OCI-LY1 (cell line): ENCODE results near the gene KRTAP5-1.
"Not testable (repeated sequence)": the region's sequence is repeated elsewhere in the genome, so short reads cannot be mapped to it uniquely, and the experiment has no call there.

Experiments
- H2AFZ ChIP-seq: fragments of 200-600 bp; sonication (generic), shearing (Covaris generic); 2 replicates; pipeline ENCODE4 v1.6.0; 2014; ENCODE audit warnings: antibody characterized with exemption, mild to moderate bottlenecking, low read length
- H3F3A ChIP-seq: fragments of 200-600 bp; sonication (generic), shearing (Covaris generic); 2 replicates; pipeline ENCODE4 v1.6.0; 2014; ENCODE audit warnings: mild to moderate bottlenecking, antibody characterized with exemption, low read length, moderate library complexity; ENCODE audit not compliant: insufficient read depth
- H3K27ac ChIP-seq: fragments of 200-600 bp; sonication (generic); 2 replicates; pipeline ENCODE4 v1.5.1; 2014; ENCODE audit warnings: low read length, mixed run types, mild to moderate bottlenecking, low read depth; ENCODE audit not compliant: poor library complexity, severe bottlenecking
- H3K27me3 ChIP-seq: fragments of 200-600 bp; sonication (generic); 2 replicates; pipeline ENCODE4 v1.6.0; 2014; ENCODE audit warnings: antibody characterized with exemption, mild to moderate bottlenecking, low read length, moderate library complexity; ENCODE audit not compliant: insufficient read depth
- H3K36me3 ChIP-seq: fragments of 200-600 bp; sonication (generic); 2 replicates; pipeline ENCODE4 v1.6.1; 2014; ENCODE audit warnings: mild to moderate bottlenecking, antibody characterized with exemption, low read length, moderate library complexity, mixed read lengths; ENCODE audit not compliant: insufficient read depth
- H3K4me1 ChIP-seq: fragments of 200-600 bp; sonication (generic); 2 replicates; pipeline ENCODE4 v1.5.1; 2014; ENCODE audit warnings: mild to moderate bottlenecking, low read length, moderate library complexity; ENCODE audit not compliant: insufficient read depth, severe bottlenecking
- H3K4me2 ChIP-seq: fragments of 200-600 bp; sonication (generic), shearing (Covaris generic); 2 replicates; pipeline ENCODE4 v1.6.1; 2014; ENCODE audit warnings: low read length
- H3K4me3 ChIP-seq: fragments of 200-600 bp; sonication (generic); 2 replicates; pipeline ENCODE4 v1.5.1; 2014; ENCODE audit warnings: low read length, low read depth, mild to moderate bottlenecking, mixed read lengths; ENCODE audit not compliant: poor library complexity, severe bottlenecking
- H3K79me2 ChIP-seq: fragments of 200-600 bp; shearing (Covaris generic); 2 replicates; pipeline ENCODE4 v1.6.1; 2016; ENCODE audit warnings: mixed run types, low read length, mixed read lengths; ENCODE audit not compliant: insufficient read depth
- H3K9ac ChIP-seq: fragments of 200-600 bp; sonication (generic), shearing (Covaris generic); 2 replicates; pipeline ENCODE4 v1.6.1; 2014; ENCODE audit warnings: mild to moderate bottlenecking, low read length, mixed read lengths
- H3K9me2 ChIP-seq: fragments of 200-600 bp; sonication (generic), shearing (Covaris generic); 2 replicates; pipeline ENCODE4 v1.6.1; 2014; ENCODE audit warnings: low read depth, mild to moderate bottlenecking, low read length, mixed read lengths
- H3K9me3 ChIP-seq: fragments of 200-600 bp; shearing (Covaris generic); 2 replicates; pipeline ENCODE4 v1.6.1; 2014; ENCODE audit warnings: low read length, mixed read lengths
- H4K20me1 ChIP-seq: fragments of 200-600 bp; sonication (generic), shearing (Covaris generic); 2 replicates; pipeline ENCODE4 v1.6.0; 2016; ENCODE audit warnings: mild to moderate bottlenecking, low read length; ENCODE audit not compliant: insufficient read depth
- EZH2 ChIP-seq: fragments of 200-600 bp; sonication (generic), shearing (Covaris generic); IDR thresholded peaks from 2 replicates; pipeline ENCODE4 v1.8.0; 2017; ENCODE audit warnings: borderline replicate concordance, mixed run types, mild to moderate bottlenecking, antibody characterized with exemption, low read length, moderate library complexity, mixed read lengths
- TF ChIP-seq, protein P1 (sequence below): fragments of 200-600 bp; sonication (generic), shearing (Covaris generic); IDR thresholded peaks from 2 replicates; pipeline ENCODE4 v1.5.1; 2017; ENCODE audit warnings: mild to moderate bottlenecking, antibody characterized with exemption, low read length, moderate library complexity, mixed read lengths

Gene KRTAP5-1

DNA sequence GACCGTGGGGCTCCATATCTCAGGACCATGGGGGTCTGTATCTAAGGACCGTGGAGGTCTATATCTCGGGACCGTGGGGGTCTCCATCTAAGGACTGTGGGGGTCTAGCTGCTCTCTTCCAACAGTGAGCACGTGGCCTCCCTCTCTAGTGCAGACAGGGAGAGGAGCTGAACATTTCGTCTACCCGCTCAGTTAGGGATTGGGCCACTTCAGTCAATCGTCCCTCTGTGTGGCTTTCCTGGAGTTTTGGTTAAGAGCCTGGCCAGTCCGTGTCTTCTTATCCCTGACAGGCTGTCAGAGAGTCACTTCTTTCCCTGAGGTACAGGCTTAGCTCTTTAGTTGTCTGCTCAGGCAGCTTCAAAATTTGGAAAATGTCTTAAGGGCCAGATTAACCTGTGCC is 3.1 kb downstream of the KRTAP5-1 start:
- no peak overlapping the region for H2AFZ ChIP-seq
- no peaks in the 10 kb centered on the region for H3F3A ChIP-seq
- H3K79me2 ChIP-seq: no peaks in the 10 kb centered on the region
- no peak overlapping the region for H3K4me3 ChIP-seq
- H3K4me1 ChIP-seq: no peaks in the 10 kb centered on the region
- H3K9me3 ChIP-seq: no peaks in the 10 kb centered on the region
- no peak for TF ChIP-seq EZH2
- TF ChIP-seq, protein P1, sequence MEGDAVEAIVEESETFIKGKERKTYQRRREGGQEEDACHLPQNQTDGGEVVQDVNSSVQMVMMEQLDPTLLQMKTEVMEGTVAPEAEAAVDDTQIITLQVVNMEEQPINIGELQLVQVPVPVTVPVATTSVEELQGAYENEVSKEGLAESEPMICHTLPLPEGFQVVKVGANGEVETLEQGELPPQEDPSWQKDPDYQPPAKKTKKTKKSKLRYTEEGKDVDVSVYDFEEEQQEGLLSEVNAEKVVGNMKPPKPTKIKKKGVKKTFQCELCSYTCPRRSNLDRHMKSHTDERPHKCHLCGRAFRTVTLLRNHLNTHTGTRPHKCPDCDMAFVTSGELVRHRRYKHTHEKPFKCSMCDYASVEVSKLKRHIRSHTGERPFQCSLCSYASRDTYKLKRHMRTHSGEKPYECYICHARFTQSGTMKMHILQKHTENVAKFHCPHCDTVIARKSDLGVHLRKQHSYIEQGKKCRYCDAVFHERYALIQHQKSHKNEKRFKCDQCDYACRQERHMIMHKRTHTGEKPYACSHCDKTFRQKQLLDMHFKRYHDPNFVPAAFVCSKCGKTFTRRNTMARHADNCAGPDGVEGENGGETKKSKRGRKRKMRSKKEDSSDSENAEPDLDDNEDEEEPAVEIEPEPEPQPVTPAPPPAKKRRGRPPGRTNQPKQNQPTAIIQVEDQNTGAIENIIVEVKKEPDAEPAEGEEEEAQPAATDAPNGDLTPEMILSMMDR: no peak
- no peaks in the 10 kb centered on the region for H3K9me2 ChIP-seq
- H3K9ac ChIP-seq: no peak overlapping the region
- H4K20me1 ChIP-seq: no peaks in the 10 kb centered on the region
- no peaks in the 10 kb centered on the region for H3K36me3 ChIP-seq
- no peak overlapping the region for H3K27ac ChIP-seq
- no peak overlapping the region for H3K4me2 ChIP-seq
- no peaks in the 10 kb centered on the region; the same call in 1 of the 2 replicates for H3K27me3 ChIP-seq

DNA sequence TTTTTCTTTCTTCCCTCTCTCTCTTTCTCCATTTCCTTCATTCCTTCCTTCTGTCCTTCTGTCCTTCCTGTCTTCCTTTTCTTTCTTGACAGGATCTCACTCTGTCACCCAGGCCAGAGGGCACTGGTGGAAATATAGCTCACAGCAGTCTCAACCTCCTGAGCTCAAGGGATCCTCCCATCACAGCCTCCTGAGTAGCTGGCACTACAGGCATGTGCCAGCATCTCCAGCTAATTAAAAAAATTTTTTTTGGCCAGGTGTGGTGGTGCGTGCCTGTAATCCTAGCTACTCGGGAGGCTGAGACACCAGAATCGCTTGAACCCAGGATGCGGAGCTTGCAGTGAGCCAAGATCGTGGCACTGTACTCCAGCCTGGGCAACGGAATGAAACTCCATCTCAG is 8.3 kb downstream of the KRTAP5-1 start:
- Histone ChIP-seq H2AFZ (no peak overlapping the region), H3K27ac (no peak overlapping the region), H3F3A (no peaks in the 10 kb centered on the region), H4K20me1 (no peaks in the 10 kb centered on the region), H3K4me1 (peaks cover 8% of the 10 kb centered on the region), H3K9me2 (no peaks in the 10 kb centered on the region), H3K27me3 (no peaks in the 10 kb centered on the region; the same call in 1 of the 2 replicates), H3K4me2 (no peak overlapping the region), H3K79me2 (no peaks in the 10 kb centered on the region), H3K4me3 (no peak overlapping the region), H3K9me3 (no peaks in the 10 kb centered on the region), H3K36me3 (no peaks in the 10 kb centered on the region), H3K9ac (no peak overlapping the region)
- TF ChIP-seq EZH2: no peak
- TF ChIP-seq, protein P1: no peak

DNA sequence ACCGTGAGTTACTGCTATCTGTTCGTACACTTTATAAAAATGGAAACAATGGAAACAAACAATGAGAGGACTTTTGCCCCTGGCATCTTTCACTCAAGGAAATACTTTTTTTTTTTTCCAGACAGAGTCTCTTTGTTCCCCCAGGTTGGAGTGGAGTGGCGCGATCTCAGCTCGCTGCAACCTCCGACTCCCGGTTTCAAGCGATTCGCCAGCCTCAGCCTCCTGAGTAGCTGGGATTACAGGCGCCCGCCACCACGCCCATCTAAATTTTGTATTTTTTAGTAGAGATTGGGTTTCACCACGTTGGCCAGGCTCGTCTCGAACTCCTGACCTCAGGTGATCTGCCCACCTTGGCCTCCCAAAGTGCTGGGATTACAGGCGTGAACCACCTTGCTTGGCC is 9.3 kb downstream of the KRTAP5-1 start:
- not testable (repeated sequence) for H2AFZ ChIP-seq, H3F3A ChIP-seq, H3K4me2 ChIP-seq, H3K4me1 ChIP-seq, H3K9ac ChIP-seq, H3K27me3 ChIP-seq, H3K36me3 ChIP-seq, H4K20me1 ChIP-seq, H3K9me3 ChIP-seq, H3K79me2 ChIP-seq, H3K4me3 ChIP-seq, H3K27ac ChIP-seq, H3K9me2 ChIP-seq

DNA sequence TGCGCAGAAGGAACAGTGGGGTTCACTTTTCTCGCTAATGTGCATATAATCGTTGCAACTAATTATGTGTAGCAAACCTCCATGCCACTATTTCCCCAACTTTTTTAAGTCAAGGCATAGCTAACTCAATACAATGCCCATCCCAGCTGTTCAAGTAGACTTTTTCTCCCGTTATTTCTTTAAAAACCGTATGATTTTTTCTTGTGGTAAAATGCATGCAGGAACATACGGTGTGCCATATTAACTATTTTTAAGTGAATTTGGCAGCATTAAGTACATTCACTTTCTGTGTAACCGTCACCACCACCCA is 10.2 kb downstream of the KRTAP5-1 start:
- Histone ChIP-seq H3F3A (no peaks in the 10 kb centered on the region), H3K4me1 (peaks cover 8% of the 10 kb centered on the region), H3K79me2 (no peaks in the 10 kb centered on the region), H3K4me2 (no peak overlapping the region), H3K27ac (no peak overlapping the region), H3K4me3 (no peak overlapping the region), H3K9me2 (no peaks in the 10 kb centered on the region), H3K9me3 (no peaks in the 10 kb centered on the region), H3K36me3 (no peaks in the 10 kb centered on the region), H2AFZ (no peak overlapping the region), H3K27me3 (no peaks in the 10 kb centered on the region; the same call in 1 of the 2 replicates), H4K20me1 (no peaks in the 10 kb centered on the region), H3K9ac (no peak overlapping the region)
- TF ChIP-seq, protein P1: no peak
- TF ChIP-seq EZH2: no peak
